Bronchus fibroblast of lung (primary cell): ENCODE data around the gene GPR150. TPM values are rescaled to one million over a fixed set of nuclear protein-coding genes. Genes with fewer than 3 reads are reported as not detected.

Experiments used
- total RNA-seq: library from RNA; depleted of rRNA; stranded (reverse); fragments of >200 nt; gene quantifications from 2 replicates; pipeline ENCODE4 v1.2.3, GENCODE V29; 2015

Gene GPR150
- total RNA-seq = 0.34 and 0.59 TPM in 2 replicates

GRCh38 chr5:95620030-95620869, at the start of gene GPR150:
GPR150 (plus strand) TSS chr5:95620087; CDS start chr5:95620276, 189 bp downstream.

GRCh38 chr5:95646569-95647431, 26.9 kb downstream of the GPR150 start, which contains the start of gene RFESD:
RFESD (plus strand) TSS chr5:95646777; CDS start chr5:95652272, 5,495 bp downstream.

Other genes with a start within 250 kb of the GPR150 start
- not detected in 2 replicates for gene FAM81B, start 228.7 kb upstream of the GPR150 start, total RNA-seq
- 49.2 and 54.6 TPM in 2 replicates for gene SKIC3, start 65.1 kb upstream of the GPR150 start, total RNA-seq
- 8.2 and 9.4 TPM in 2 replicates for gene ARSK, start 65.0 kb upstream of the GPR150 start, total RNA-seq
- gene RFESD, start 26.7 kb downstream of the GPR150 start, total RNA-seq = 1.5 and 2.2 TPM in 2 replicates
- 0.15 and 0.84 TPM in 2 replicates for gene SPATA9, start 62.9 kb downstream of the GPR150 start, total RNA-seq
- gene RHOBTB3, start 111.2 kb downstream of the GPR150 start, total RNA-seq = 68.2 and 91.3 TPM in 2 replicates
- gene GLRX, start 202.6 kb downstream of the GPR150 start, total RNA-seq = 108 and 112 TPM in 2 replicates